ENCODE results near the gene LRBA. TPM values are rescaled to one million over a fixed set of nuclear protein-coding genes. Genes with fewer than 3 reads are reported as not detected.

The LRBA gene
- total RNA-seq, 1 experiment from 2014 or later: 55.3 TPM

GRCh38 chr4:150283689-150284088 lies 731.4 kb downstream of the LRBA start:
- no peaks in the 10 kb centered on the region for H4K20me1 ChIP-seq (ENCODE audit: control insufficient read depth, insufficient read depth, insufficient read length)
- H3K23me2 ChIP-seq (ENCODE audit: insufficient read length, low read depth, low read length, poor library complexity, severe bottlenecking): no peaks in the 10 kb centered on the region
- H2AK5ac ChIP-seq (ENCODE audit: insufficient read length, low read length): no peak overlapping the region
- H3K36me3 Mint-ChIP-seq (ENCODE audit: insufficient read depth in 1 of 3, low read depth in 3 of 3): peaks cover 0 to 6% (median 5%) of the 10 kb centered on the region in 3 experiments; a peak in 4 of 7 replicates
- H3K79me1 ChIP-seq (ENCODE audit: insufficient read depth, low read depth, low read length, poor library complexity, severe bottlenecking): no peaks in the 10 kb centered on the region
- H3K9me3 ChIP-seq (ENCODE audit: control insufficient read depth, low read depth, low read length): no peaks in the 10 kb centered on the region
- H2BK20ac ChIP-seq (ENCODE audit: low read depth, low read length, poor library complexity, severe bottlenecking): no peak overlapping the region
- H3K27ac ChIP-seq (ENCODE audit: insufficient read length, low read depth, low read length): no peak overlapping the region
- no peak overlapping the region for H4K91ac ChIP-seq (ENCODE audit: insufficient read length, low read depth, low read length)
- no peak for DNase-seq
- no peak overlapping the region for H2BK15ac ChIP-seq (ENCODE audit: low read depth, low read length)
- H3K27me3 Mint-ChIP-seq (ENCODE audit: low read depth): no peaks in the 10 kb centered on the region
- H3K79me2 ChIP-seq (ENCODE audit: insufficient read depth, low read length): no peaks in the 10 kb centered on the region
- no peak overlapping the region for H4K8ac ChIP-seq (replicated peaks; ENCODE audit: insufficient read length, low read depth, low read length)
- H2BK120ac ChIP-seq (ENCODE audit: low read depth, low read length, poor library complexity, severe bottlenecking): no peak overlapping the region
- no peak overlapping the region for H2BK5ac ChIP-seq (ENCODE audit: insufficient read length, low read length)
- H3K9me3 Mint-ChIP-seq: no peaks in the 10 kb centered on the region
- H3K4me1 Mint-ChIP-seq: peaks cover 0 to 11% of the 10 kb centered on the region in 2 experiments; a peak in 2 of 4 replicates
- no peak overlapping the region for H3K56ac ChIP-seq (ENCODE audit: insufficient read length, low read depth, low read length)
- no peak overlapping the region for H3K9ac ChIP-seq (ENCODE audit: extremely low read depth, insufficient read length, low read length)
- H3K27me3 ChIP-seq (ENCODE audit: insufficient read depth, low read length): no peaks in the 10 kb centered on the region
- H3K4me2 ChIP-seq (ENCODE audit: insufficient read depth, insufficient read length, low read length): no peak overlapping the region
- no peak overlapping the region for H3K23ac ChIP-seq (ENCODE audit: insufficient read length, low read depth, low read length)
- H3K4me3 Mint-ChIP-seq: no peak overlapping the region
- no peak overlapping the region for H3K18ac ChIP-seq (ENCODE audit: insufficient read length, low read depth, low read length)
- H3K4ac ChIP-seq (ENCODE audit: low read depth, low read length): no peak overlapping the region
- H2AFZ ChIP-seq (ENCODE audit: low read length): no peak overlapping the region
- no peaks in the 10 kb centered on the region for H3K4me1 ChIP-seq (ENCODE audit: insufficient read depth, low read length)
- no peak overlapping the region for H3K27ac Mint-ChIP-seq
- no peak overlapping the region for H4K5ac ChIP-seq (ENCODE audit: insufficient read length, low read depth, low read length)
- WGBS (ENCODE audit: extremely low coverage, insufficient read length, low lambda C conversion rate): no CpG with 5 or more reads among the region's 1 CpG
- no peak overlapping the region for H2BK12ac ChIP-seq (ENCODE audit: insufficient read length, low read depth, low read length)
- H3T11ph ChIP-seq (ENCODE audit: low read length): no peak overlapping the region
- no peak overlapping the region for H3K14ac ChIP-seq (ENCODE audit: insufficient read depth, low read length)
- TF ChIP-seq, protein P1, sequence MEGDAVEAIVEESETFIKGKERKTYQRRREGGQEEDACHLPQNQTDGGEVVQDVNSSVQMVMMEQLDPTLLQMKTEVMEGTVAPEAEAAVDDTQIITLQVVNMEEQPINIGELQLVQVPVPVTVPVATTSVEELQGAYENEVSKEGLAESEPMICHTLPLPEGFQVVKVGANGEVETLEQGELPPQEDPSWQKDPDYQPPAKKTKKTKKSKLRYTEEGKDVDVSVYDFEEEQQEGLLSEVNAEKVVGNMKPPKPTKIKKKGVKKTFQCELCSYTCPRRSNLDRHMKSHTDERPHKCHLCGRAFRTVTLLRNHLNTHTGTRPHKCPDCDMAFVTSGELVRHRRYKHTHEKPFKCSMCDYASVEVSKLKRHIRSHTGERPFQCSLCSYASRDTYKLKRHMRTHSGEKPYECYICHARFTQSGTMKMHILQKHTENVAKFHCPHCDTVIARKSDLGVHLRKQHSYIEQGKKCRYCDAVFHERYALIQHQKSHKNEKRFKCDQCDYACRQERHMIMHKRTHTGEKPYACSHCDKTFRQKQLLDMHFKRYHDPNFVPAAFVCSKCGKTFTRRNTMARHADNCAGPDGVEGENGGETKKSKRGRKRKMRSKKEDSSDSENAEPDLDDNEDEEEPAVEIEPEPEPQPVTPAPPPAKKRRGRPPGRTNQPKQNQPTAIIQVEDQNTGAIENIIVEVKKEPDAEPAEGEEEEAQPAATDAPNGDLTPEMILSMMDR (conservative IDR thresholded peaks at IDR 0.05): no peak
